H1 (cell line): ENCODE measurements around the gene SLC25A27. TPM values are rescaled to one million over a fixed set of nuclear protein-coding genes. Genes with fewer than 3 reads are reported as not detected.
A peak's percentile ranks its signal among the peaks of the same experiment; 100 is the strongest.

Source experiments
- CTCF ChIA-PET: fragments of 300-600 bp; sonication (Branson Sonifier 250); formaldehyde crosslinking; loops from one replicate; lab custom pipeline; 2021; ENCODE audit not compliant: partially characterized antibody; lab: Charles Lee
- POLR2A ChIA-PET: fragments of 300-600 bp; sonication (Branson Sonifier 250); formaldehyde crosslinking; loops from one replicate; lab custom pipeline; 2021; ENCODE audit warnings: inconsistent platforms; ENCODE audit not compliant: partially characterized antibody; lab: Charles Lee
- DNase-seq, 2 experiments: peaks; one replicate each; pipeline versions ENCODE4 v3.0.0 to v3.0.0-alpha.2; 2010 to 2022; ENCODE audit warnings: low spot score in 2 of 2, low read depth in 1 of 2, mixed read lengths in 1 of 2
- FAIRE-seq: peaks from 2 replicates; lab custom pipeline; 2011; peaks lifted over from hg19 to GRCh38; lab: Jason Lieb, UNC
- H2AFZ ChIP-seq: 2 replicates; pipeline ENCODE4 v1.8.1; 2012; ENCODE audit warnings: low read length, inconsistent platforms
- H2AK5ac ChIP-seq: 2 replicates; pipeline ENCODE4 v1.6.1; 2013; ENCODE audit warnings: low read depth, low read length
- H2BK120ac ChIP-seq: replicated peaks from 2 replicates; pipeline ENCODE3; 2013; ENCODE audit warnings: low read depth, low read length, inconsistent platforms
- H2BK12ac ChIP-seq: 2 replicates; pipeline ENCODE4 v1.6.1; 2013; ENCODE audit warnings: low read depth, low read length
- H2BK15ac ChIP-seq: 2 replicates; pipeline ENCODE4 v1.6.1; 2013; ENCODE audit warnings: low read length
- H2BK20ac ChIP-seq: 2 replicates; pipeline ENCODE4 v1.6.1; 2013; ENCODE audit warnings: low read length
- H2BK5ac ChIP-seq: 2 replicates; pipeline ENCODE4 v1.6.1; 2013; ENCODE audit warnings: low read depth, low read length
- H3K14ac ChIP-seq: 2 replicates; pipeline ENCODE4 v1.6.1; 2013; ENCODE audit warnings: inconsistent platforms; ENCODE audit not compliant: insufficient read length
- H3K18ac ChIP-seq: 2 replicates; pipeline ENCODE4 v1.6.1; 2013; ENCODE audit warnings: low read length; ENCODE audit errors: extremely low read depth
- H3K23ac ChIP-seq: 2 replicates; pipeline ENCODE4 v1.6.1; 2013; ENCODE audit warnings: inconsistent platforms; ENCODE audit not compliant: insufficient read length
- H3K23me2 ChIP-seq: 2 replicates; pipeline ENCODE4 v1.6.1; 2013; ENCODE audit warnings: low read depth, low read length
- H3K27ac ChIP-seq: 2 replicates; pipeline ENCODE4 v1.6.1; 2011; ENCODE audit warnings: low read depth, low read length, inconsistent platforms
- H3K27me3 ChIP-seq, 4 experiments: replicated peaks in 1 of 4; 1 replicate in 1 of 4; 2 replicates in 3 of 4; pipeline versions ENCODE4 v1.6.1 to v1.8.1; 2011 to 2013; ENCODE audit warnings: low read length in 3 of 4, mild to moderate bottlenecking in 3 of 4, inconsistent platforms in 2 of 4, mixed read lengths in 2 of 4, moderate library complexity in 1 of 4; ENCODE audit not compliant: control insufficient read depth in 3 of 4, insufficient read depth in 3 of 4; ENCODE audit errors: extremely low read depth in 1 of 4
- H3K36me3 ChIP-seq, 4 experiments: 2 replicates each; pipeline versions ENCODE4 v1.6.1 to v1.8.1; 2011 to 2013; ENCODE audit warnings: mild to moderate bottlenecking in 4 of 4, low read length in 3 of 4, moderate library complexity in 2 of 4, control low read depth in 1 of 4, inconsistent platforms in 1 of 4; ENCODE audit not compliant: insufficient read depth in 4 of 4, control insufficient read depth in 2 of 4
- H3K4ac ChIP-seq: replicated peaks from 2 replicates; pipeline ENCODE3; 2013; ENCODE audit warnings: low read length, low read depth, mixed read lengths, inconsistent platforms; ENCODE audit not compliant: insufficient read length
- H3K4me1 ChIP-seq, 4 experiments: replicated peaks in 1 of 4; 1 replicate in 1 of 4; 2 replicates in 3 of 4; pipeline versions ENCODE4 v1.6.1 to v1.8.1; 2011 to 2013; ENCODE audit warnings: low read length in 3 of 4, inconsistent platforms in 2 of 4, mixed read lengths in 1 of 4; ENCODE audit not compliant: insufficient read depth in 4 of 4, control insufficient read depth in 3 of 4
- H3K4me2 ChIP-seq, 2 experiments: 2 replicates each; pipeline versions ENCODE4 v1.6.1 to v1.8.1; 2011 to 2013; ENCODE audit warnings: low read depth in 2 of 2, low read length in 2 of 2, control low read depth in 1 of 2, inconsistent platforms in 1 of 2, mild to moderate bottlenecking in 1 of 2; ENCODE audit not compliant: insufficient read depth in 1 of 2
- H3K4me3 ChIP-seq, 4 experiments: fragments of 200-600, 300-600 bp in 1 of 4; sonication (generic), shearing (Covaris generic), sonication (Bioruptor Twin) in 1 of 4; 2 replicates each; pipeline versions ENCODE4 v1.5.1 to v1.8.1; 2011 to 2016; ENCODE audit warnings: low read length in 4 of 4, low read depth in 3 of 4, control low read depth in 2 of 4, inconsistent platforms in 2 of 4, mild to moderate bottlenecking in 2 of 4, mixed read lengths in 1 of 4, moderate library complexity in 1 of 4; ENCODE audit not compliant: insufficient read depth in 2 of 4; ENCODE audit errors: extremely low read depth in 1 of 4
- H3K56ac ChIP-seq: replicated peaks from 2 replicates; pipeline ENCODE3; 2013; ENCODE audit warnings: low read depth, mild to moderate bottlenecking, mixed read lengths, low read length, inconsistent platforms; ENCODE audit not compliant: insufficient read length
- H3K79me1 ChIP-seq: 2 replicates; pipeline ENCODE4 v1.6.1; 2013; ENCODE audit warnings: low read depth, low read length, control low read depth
- H3K79me2 ChIP-seq, 2 experiments: 2 replicates each; pipeline versions ENCODE4 v1.6.1 to v1.8.1; 2012 to 2013; ENCODE audit warnings: low read length in 2 of 2, mild to moderate bottlenecking in 2 of 2, inconsistent platforms in 1 of 2; ENCODE audit not compliant: insufficient read depth in 2 of 2, control insufficient read depth in 1 of 2
- H3K9ac ChIP-seq, 4 experiments: replicated peaks in 1 of 4; 1 replicate in 1 of 4; 2 replicates in 3 of 4; pipeline versions ENCODE4 v1.6.1 to v1.8.1; 2011 to 2013; ENCODE audit warnings: low read depth in 3 of 4, low read length in 3 of 4, control low read depth in 2 of 4, mild to moderate bottlenecking in 2 of 4, moderate library complexity in 2 of 4, inconsistent platforms in 1 of 4; ENCODE audit errors: extremely low read depth in 1 of 4
- H3K9me3 ChIP-seq, 2 experiments: 2 replicates each; pipeline versions ENCODE4 v1.6.1 to v1.8.1; 2012 to 2013; ENCODE audit warnings: mild to moderate bottlenecking in 2 of 2, moderate library complexity in 2 of 2, control low read depth in 1 of 2, inconsistent platforms in 1 of 2, low read depth in 1 of 2, low read length in 1 of 2, mixed read lengths in 1 of 2; ENCODE audit not compliant: insufficient read depth in 2 of 2
- H4K20me1 ChIP-seq, 2 experiments: replicated peaks in 1 of 2; 2 replicates each; pipeline versions ENCODE3 to v1.8.1; 2011 to 2013; ENCODE audit warnings: inconsistent platforms in 2 of 2, low read length in 2 of 2, mild to moderate bottlenecking in 1 of 2; ENCODE audit not compliant: insufficient read depth in 2 of 2, control insufficient read depth in 1 of 2
- H4K5ac ChIP-seq: 2 replicates; pipeline ENCODE4 v1.6.1; 2013; ENCODE audit warnings: low read length, low read depth, mixed read lengths, inconsistent platforms; ENCODE audit not compliant: insufficient read length
- H4K8ac ChIP-seq: 2 replicates; pipeline ENCODE4 v1.8.0; 2013; ENCODE audit warnings: mild to moderate bottlenecking, moderate library complexity, low read length, inconsistent platforms; ENCODE audit not compliant: insufficient read depth; ENCODE audit errors: extremely low read depth
- H4K91ac ChIP-seq: replicated peaks from 2 replicates; pipeline ENCODE3; 2013; ENCODE audit warnings: low read length, mixed read lengths, inconsistent platforms; ENCODE audit not compliant: insufficient read length
- CBX8 ChIP-seq: fragments of 300-800, 300-1000 bp; sonication (generic); IDR thresholded peaks from 2 replicates; pipeline ENCODE4 v1.7.1; 2016; ENCODE audit warnings: low read depth, low read length, borderline replicate concordance
- CREB1 ChIP-seq: IDR thresholded peaks from 2 replicates; pipeline ENCODE4 v1.6.1; 2012; ENCODE audit warnings: inconsistent platforms
- HDAC2 ChIP-seq, 2 experiments: fragments of 300-600 bp in 1 of 2; sonication (generic) in 1 of 2; IDR thresholded peaks; 2 replicates each; pipeline ENCODE4 v1.6.1; 2011 to 2012; ENCODE audit warnings: low read depth in 2 of 2, low read length in 2 of 2, mild to moderate bottlenecking in 2 of 2, moderate library complexity in 2 of 2, borderline replicate concordance in 1 of 2, inconsistent platforms in 1 of 2
- JUND ChIP-seq: IDR thresholded peaks from 2 replicates; pipeline ENCODE4 v1.6.1; 2011; ENCODE audit warnings: mild to moderate bottlenecking, improper control_type of control experiment, low read length
- POU5F1 ChIP-seq: IDR thresholded peaks from 2 replicates; pipeline ENCODE4 v1.6.1; 2011; ENCODE audit warnings: low read depth, mild to moderate bottlenecking, low read length, moderate library complexity
- RXRA ChIP-seq: IDR thresholded peaks from 2 replicates; pipeline ENCODE4 v1.6.1; 2011; ENCODE audit warnings: low read depth, mild to moderate bottlenecking, low read length, moderate library complexity; ENCODE audit not compliant: insufficient read depth
- WGBS, 2 experiments: shearing (Covaris generic) in 1 of 2; methylation state at CpG; one replicate each; pipeline versions ENCODE4 v1.1.6 to v1.1.7; 2013 to 2015; ENCODE audit warnings: low lambda C conversion rate in 2 of 2, mixed read lengths in 2 of 2, inconsistent platforms in 1 of 2, low coverage in 1 of 2, missing lambda C conversion rate in 1 of 2; ENCODE audit not compliant: insufficient replicate concordance in 2 of 2, insufficient coverage in 1 of 2, insufficient read length in 1 of 2; ENCODE audit errors: extremely low coverage in 1 of 2, missing lambda C conversion rate in 1 of 2; 5-methylcytosine and 5-hydroxymethylcytosine counted together
- polyA plus RNA-seq, 7 experiments: library from polyadenylated mRNA; depleted of rRNA in 3 of 7; stranded (reverse) in 5 of 7; unstranded in 2 of 7; fragments of >200 nt in 5 of 7; fragments of 200-250 nt in 2 of 7; gene quantifications; 1 replicate in 5 of 7; 2 replicates in 1 of 7; 4 replicates in 1 of 7; pipeline versions ENCODE4 v1.2.1 to v1.2.3, GENCODE V29; 2011 to 2013; ENCODE audit warnings: missing spikeins in 2 of 7, mixed read lengths in 2 of 7
- total RNA-seq: library from RNA; stranded (reverse); fragmentation: NEBNext Ultra II Directional; extraction: Animal tissue kit (Norgen Biotek cat#: 25700); gene quantifications from 2 replicates; pipeline ENCODE4 v1.2.1, GENCODE V29; 2021
- TF ChIP-seq, protein P1 (sequence below), 3 experiments: IDR thresholded peaks; 1 replicate in 2 of 3; 2 replicates in 1 of 3; pipeline versions ENCODE4 v1.5.1 to v1.6.1; 2011; ENCODE audit warnings: low read length in 3 of 3, mild to moderate bottlenecking in 3 of 3, inconsistent platforms in 2 of 3, low read depth in 1 of 3, moderate library complexity in 1 of 3; ENCODE audit not compliant: insufficient read depth in 1 of 3; ENCODE audit errors: control extremely low read depth in 1 of 3
- TF ChIP-seq, protein P2 (sequence below): IDR thresholded peaks from 2 replicates; pipeline ENCODE4 v1.6.1; 2011; ENCODE audit warnings: low read depth, mild to moderate bottlenecking, low read length; ENCODE audit not compliant: insufficient read depth
- TF ChIP-seq, protein P3 (sequence below): IDR thresholded peaks from 2 replicates; pipeline ENCODE4 v1.6.1; 2011; ENCODE audit warnings: low read length, improper control_type of control experiment

Gene SLC25A27
- total and polyA plus RNA-seq, 2 of the 8 experiments (the other 6 are each of a cell fraction or from before 2014, with no cell fraction given) = 7.3 to 8.4 TPM

DNA sequence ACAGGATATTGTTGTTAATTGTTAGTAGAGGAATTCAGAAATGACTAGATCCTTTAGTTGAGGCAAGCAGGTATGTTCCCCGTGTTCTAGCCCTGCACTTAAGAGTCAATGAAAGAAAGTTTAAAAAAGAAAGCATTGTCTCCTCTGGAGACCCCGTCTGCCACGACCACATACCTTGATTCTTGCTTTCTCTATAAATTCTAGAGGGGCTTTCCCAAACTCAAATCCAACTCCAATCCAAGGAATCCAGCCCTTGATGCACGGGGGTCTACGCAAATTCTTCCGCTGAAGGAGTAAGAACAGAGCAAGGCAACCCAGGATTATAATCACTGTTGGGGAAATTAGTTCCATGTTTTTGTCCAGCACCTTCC lies 558 bp upstream of the SLC25A27 start:
- no peak overlapping the region for H4K91ac ChIP-seq
- TF ChIP-seq, protein P1, sequence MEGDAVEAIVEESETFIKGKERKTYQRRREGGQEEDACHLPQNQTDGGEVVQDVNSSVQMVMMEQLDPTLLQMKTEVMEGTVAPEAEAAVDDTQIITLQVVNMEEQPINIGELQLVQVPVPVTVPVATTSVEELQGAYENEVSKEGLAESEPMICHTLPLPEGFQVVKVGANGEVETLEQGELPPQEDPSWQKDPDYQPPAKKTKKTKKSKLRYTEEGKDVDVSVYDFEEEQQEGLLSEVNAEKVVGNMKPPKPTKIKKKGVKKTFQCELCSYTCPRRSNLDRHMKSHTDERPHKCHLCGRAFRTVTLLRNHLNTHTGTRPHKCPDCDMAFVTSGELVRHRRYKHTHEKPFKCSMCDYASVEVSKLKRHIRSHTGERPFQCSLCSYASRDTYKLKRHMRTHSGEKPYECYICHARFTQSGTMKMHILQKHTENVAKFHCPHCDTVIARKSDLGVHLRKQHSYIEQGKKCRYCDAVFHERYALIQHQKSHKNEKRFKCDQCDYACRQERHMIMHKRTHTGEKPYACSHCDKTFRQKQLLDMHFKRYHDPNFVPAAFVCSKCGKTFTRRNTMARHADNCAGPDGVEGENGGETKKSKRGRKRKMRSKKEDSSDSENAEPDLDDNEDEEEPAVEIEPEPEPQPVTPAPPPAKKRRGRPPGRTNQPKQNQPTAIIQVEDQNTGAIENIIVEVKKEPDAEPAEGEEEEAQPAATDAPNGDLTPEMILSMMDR (IDR thresholded peaks at IDR 0.05; ENCODE audit: control extremely low read depth in 1 of 3, insufficient read depth in 1 of 3, low read depth in 1 of 3, low read length in 3 of 3) = no peak
- TF ChIP-seq JUND (no peak), RXRA (no peak), CREB1 (no peak), HDAC2 (IDR thresholded peaks at IDR 0.05; ENCODE audit: borderline replicate concordance in 1 of 2, low read depth in 2 of 2, low read length in 2 of 2) (no peak), POU5F1 (no peak), CBX8 (no peak)
- TF ChIP-seq, protein P2, sequence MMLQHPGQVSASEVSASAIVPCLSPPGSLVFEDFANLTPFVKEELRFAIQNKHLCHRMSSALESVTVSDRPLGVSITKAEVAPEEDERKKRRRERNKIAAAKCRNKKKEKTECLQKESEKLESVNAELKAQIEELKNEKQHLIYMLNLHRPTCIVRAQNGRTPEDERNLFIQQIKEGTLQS = no peak
- TF ChIP-seq, protein P3, sequence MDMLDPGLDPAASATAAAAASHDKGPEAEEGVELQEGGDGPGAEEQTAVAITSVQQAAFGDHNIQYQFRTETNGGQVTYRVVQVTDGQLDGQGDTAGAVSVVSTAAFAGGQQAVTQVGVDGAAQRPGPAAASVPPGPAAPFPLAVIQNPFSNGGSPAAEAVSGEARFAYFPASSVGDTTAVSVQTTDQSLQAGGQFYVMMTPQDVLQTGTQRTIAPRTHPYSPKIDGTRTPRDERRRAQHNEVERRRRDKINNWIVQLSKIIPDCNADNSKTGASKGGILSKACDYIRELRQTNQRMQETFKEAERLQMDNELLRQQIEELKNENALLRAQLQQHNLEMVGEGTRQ = no peak

More for the DNA sequence above, 558 bp upstream of the SLC25A27 start:
- Histone ChIP-seq H3K4ac (no peak overlapping the region), H4K8ac (no peak overlapping the region; the same call in 1 of the 2 replicates), H3K4me2 (peak overlapping the region; percentile 60 to 73), H3K27ac (no peak overlapping the region), H3K36me3 (no peaks in the 10 kb centered on the region; a peak in 1 of 8 replicates), H3K14ac (no peak overlapping the region), H3K4me1 (peaks cover 0 to 7% (median 2%) of the 10 kb centered on the region in 4 experiments; a peak in 2 of 7 replicates), H2BK20ac (no peak overlapping the region), H3K27me3 (peaks cover 0 to 5% (median 2%) of the 10 kb centered on the region in 4 experiments; a peak in 3 of 7 replicates), H3K4me3 (peak overlapping the region; percentile 86 to 96 (median 94)), H3K18ac (no peak overlapping the region), H2BK15ac (peak overlapping the region; percentile 75; the same call in 1 of the 2 replicates), H3K56ac (no peak overlapping the region), H2BK120ac (no peak overlapping the region), H2BK12ac (no peak overlapping the region), H2BK5ac (no peak overlapping the region), H4K20me1 (peaks cover 0 to 2% of the 10 kb centered on the region in 2 experiments), H3K9me3 (no peaks in the 10 kb centered on the region), H2AFZ (peak overlapping the region; percentile 97), H2AK5ac (no peak overlapping the region), H3K79me1 (no peaks in the 10 kb centered on the region), H3K23ac (no peak overlapping the region), H3K9ac (peak overlapping the region; percentile 69 to 87 (median 71)), H3K23me2 (peaks cover 6% of the 10 kb centered on the region), H3K79me2 (peaks cover 0 to 3% of the 10 kb centered on the region in 2 experiments; a peak in 1 of 4 replicates), H4K5ac (no peak overlapping the region)
- DNase-seq (no peak), FAIRE-seq (no peak)
- ChIA-PET CTCF (no interaction called here), POLR2A (no interaction called here)
- 0% methylated on average over 6 of the region's 6 CpGs; no CpG with 5 or more reads in 1 of the 2 experiments for WGBS, 2 experiments
